Hippocampal formation (tissue), 2 donors: ENCODE data around the gene SASH1.
"Not testable (repeated sequence)": the region's sequence is repeated elsewhere in the genome, so short reads cannot be mapped to it uniquely, and the experiment has no call there.

Source experiments
- DNase-seq, 2 donors: peaks; one replicate each; lab custom pipeline; 2025; lab: John Stamatoyannopoulos, UW

SASH1 gene

DNA sequence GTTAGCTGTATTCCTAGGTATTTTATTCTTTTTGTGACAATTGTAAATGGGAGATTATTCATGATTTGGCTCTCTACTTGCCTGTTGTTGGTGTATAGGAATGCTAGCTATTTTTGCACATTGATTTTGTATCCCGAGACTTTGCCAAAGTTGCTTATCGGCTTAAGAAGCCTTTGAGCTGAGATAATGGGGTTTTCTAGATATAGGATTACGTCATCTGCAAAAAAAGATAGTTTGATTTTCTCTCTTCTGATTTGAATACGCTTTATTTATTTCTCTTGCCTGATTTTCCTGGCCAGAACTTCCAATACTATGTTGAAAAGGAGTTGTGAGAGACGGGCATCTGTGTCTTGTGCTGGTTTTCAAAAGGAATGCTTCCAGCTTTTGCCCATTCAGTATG, 241.0 kb downstream of the SASH1 start:
- no peak for DNase-seq

DNA sequence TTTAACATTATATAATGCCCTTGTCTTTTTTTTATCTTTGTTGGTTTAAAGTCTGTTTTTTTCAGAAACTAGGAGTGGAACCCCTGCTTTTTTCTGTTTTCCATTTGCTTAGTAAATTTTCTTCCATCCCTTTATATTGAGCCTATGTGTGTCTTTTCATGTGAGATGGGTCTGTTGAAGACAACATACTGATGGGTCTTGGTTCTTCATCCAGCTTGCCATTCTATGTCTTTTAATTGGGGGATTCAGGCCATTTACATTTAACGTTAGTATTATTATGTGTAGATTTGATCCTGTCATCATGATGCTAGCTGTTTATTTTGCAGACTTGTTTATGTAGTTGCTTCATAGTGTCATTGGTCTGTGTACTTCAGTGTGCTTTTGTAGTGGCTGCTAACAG, 243.0 kb downstream of the SASH1 start:
- DNase-seq = not testable (repeated sequence)

DNA sequence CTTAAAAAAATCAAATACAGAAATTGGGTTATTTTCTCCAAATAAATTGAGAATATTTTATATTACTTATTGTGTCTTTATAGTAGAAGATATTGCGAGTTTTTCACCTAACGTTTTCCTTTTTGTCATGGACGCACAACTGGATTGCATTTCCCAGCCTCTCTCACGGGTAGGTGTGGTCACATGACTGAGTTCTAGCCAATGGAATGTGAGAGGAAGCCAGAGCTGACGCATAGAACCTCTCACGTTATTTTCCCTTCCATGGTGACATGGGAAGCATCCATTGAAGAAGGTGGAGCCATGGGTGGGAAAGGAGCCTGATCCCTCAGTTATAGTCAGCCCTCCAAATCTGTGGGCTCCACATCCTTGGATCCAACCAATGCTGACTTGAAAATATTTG, 248.2 kb downstream of the SASH1 start:
- no peak for DNase-seq

DNA sequence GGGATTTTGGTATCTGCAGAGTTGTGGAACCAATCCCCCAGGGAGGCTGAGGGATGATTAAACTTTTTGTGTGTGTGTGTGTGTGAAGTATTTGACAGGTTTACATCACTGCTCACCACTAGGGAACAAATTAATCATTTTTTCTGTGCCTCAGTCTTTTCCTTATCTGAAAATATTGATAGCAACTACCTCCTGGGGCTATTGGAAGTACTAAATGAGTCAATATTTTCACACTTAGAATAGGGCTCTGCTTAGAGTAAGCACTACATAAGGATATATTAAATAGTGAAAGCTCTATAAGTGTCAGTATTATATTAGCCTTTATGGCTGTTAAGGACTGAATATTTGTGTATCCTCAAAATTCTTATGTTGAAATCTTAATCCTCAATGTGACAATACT, 249.0 kb downstream of the SASH1 start:
- no peak for DNase-seq

DNA sequence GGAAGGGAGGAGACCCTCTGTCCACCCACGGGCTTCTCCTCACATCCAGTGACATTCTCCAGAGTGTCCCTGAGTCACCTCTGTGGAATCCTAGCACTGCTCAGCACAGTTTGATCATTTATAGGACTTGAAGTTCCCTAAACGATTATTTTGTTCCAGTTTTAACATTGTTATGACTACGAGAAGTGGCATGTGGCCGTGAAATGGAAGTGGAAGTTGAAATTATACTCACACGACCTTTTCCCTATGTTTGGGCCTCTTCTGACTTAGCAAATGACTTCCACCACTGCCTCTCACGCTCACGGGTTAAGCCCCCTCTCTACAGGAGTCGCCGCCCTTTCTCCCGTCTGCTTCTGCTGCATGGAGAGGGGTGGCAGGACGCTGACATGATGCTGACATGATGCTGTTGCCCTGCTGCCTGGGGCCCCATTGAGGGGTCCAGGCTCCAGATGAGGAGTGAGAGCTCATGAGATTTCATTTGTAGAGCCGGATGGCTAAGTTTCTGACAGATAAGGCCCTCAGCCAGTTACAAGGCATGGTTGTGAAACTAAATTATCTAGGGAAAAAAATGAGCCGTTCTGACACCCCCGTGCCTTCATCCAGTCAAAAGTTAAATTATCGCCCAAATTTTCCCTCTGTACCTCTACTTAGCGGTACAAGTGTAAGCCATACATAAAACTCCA, 250.6 kb downstream of the SASH1 start:
- no peak for DNase-seq

DNA sequence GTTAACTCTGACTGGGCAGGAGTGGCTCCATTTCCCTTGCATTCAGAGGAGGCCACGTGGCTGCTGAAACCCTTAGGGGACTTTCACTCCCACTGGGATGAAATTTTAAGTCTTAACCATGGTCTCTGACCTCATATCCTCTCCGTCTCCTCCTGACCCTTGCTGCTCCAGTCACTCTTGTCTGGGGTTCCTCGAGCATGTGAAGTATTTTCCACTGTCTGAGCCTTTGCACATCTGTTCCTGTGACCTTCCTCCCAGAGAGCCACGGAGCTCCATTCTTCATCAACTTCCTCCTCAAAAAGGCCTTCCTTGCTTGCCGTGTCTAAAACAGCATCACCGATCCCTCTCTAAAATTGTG, 251.2 kb downstream of the SASH1 start:
- DNase-seq = no peak

DNA sequence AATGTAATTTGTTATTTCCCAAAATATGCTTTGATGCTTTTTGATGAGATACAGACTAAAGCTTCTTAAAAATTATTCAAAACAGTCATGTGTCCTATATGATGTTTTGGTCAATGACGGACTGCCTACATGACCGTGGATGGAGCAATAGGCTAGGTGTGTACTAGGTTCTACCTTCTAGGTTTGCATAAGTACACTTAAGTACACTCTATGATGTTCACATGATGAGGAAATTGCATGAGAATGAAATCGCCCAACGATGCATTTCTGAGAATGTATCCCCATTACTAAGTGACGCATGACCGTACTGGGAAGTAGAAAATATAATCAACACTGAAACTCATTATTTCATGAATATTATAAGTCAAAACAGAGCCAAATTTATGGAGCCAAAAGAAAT, 252.9 kb downstream of the SASH1 start:
- DNase-seq = no peak

DNA sequence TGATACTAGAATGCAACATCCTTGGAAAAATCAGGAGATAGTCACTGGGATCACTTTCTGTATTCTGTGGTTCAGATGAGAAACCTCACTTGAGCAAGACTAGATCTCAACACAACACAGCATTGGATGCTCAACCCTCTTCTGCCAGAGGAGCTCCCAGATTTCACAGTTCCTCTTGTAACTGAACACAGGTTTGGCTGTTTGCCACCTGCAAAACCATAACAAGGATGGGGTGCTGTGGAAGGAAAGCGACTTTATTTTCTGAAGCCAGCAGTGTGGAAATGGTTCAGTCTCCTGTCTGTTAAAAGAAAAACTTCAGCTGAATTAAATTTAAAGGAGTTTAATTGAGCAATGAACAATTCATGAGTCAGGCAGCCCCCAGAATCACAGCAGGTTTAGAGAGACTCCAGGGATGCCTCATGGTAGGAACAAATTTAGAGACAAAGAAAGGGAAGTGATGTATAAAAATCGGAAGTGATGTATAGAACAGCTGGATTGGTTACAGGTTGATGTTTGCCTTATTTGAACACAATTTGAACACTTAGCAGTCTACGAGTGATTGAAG, 254.3 kb downstream of the SASH1 start:
- no peak for DNase-seq

DNA sequence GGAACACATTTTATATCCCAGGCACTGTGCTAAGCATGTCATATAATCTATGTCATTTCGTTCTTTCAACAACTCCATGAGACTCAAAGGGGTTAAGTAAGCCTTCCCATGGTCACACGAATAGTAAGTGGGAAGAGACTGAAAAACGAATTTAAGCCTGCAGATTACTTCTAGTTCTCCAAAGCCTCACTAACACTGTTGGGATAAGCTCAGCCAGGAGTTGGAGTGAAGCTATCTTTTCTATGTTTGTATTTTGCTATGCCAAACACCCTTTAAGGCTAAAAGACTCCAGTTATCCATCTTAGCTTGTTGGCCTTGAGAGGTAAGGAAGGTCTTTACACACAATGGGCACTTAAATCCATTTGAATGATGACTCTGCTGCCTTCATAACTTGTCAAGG, 256.1 kb downstream of the SASH1 start:
- no peak for DNase-seq

DNA sequence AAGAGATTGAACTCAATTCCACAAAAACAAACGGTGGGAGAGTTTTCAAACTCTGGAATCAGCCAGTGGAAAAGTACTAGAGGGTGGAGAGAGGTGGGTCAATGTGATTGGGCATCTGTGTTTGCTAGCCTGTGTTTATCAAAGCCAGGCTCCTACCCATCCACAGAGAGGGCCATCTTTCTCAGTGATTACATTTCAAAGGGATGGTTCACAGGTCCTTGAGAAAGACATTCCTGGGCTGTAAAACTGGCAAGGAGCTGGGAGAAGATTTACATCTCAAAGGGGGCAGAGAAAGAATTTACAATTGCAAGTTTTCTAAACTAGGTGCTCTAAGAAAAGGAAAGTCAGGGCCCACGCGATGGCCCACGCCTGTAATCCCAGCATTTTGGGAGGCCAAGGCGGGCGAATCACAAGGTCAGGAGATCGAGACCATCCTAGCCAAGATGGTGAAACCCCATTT, 257.4 kb downstream of the SASH1 start:
- DNase-seq = no peak
